Loucy (cell line): ENCODE data around the gene C3orf70.

Source experiments
- H2AFZ ChIP-seq: fragments of 200-600 bp; sonication (generic); 2 replicates; pipeline ENCODE4 v1.6.0; 2016; ENCODE audit warnings: antibody characterized with exemption, mild to moderate bottlenecking, low read length, moderate library complexity
- H3F3A ChIP-seq: fragments of 200-600 bp; 2 replicates; pipeline ENCODE4 v1.6.0; 2016; ENCODE audit warnings: antibody characterized with exemption, low read depth, mild to moderate bottlenecking
- H3K27me3 ChIP-seq: fragments of 200-600 bp; sonication (generic); 2 replicates; pipeline ENCODE4 v1.6.1; 2014; ENCODE audit warnings: low read length, mild to moderate bottlenecking; ENCODE audit not compliant: insufficient read depth, poor library complexity, severe bottlenecking
- H3K36me3 ChIP-seq: fragments of 200-600 bp; sonication (generic); 2 replicates; pipeline ENCODE4 v1.6.1; 2016; ENCODE audit warnings: low read length; ENCODE audit not compliant: insufficient read depth
- H3K4me1 ChIP-seq: fragments of 200-600 bp; sonication (generic); 2 replicates; pipeline ENCODE4 v1.5.1; 2014; ENCODE audit warnings: low read length, mild to moderate bottlenecking; ENCODE audit not compliant: insufficient read depth, poor library complexity, severe bottlenecking
- H3K4me2 ChIP-seq: fragments of 200-600 bp; sonication (generic); 2 replicates; pipeline ENCODE4 v1.6.0; 2014; ENCODE audit warnings: antibody characterized with exemption, low read length, low read depth, mild to moderate bottlenecking; ENCODE audit not compliant: poor library complexity, severe bottlenecking
- H3K4me3 ChIP-seq: fragments of 200-600 bp; sonication (generic); 2 replicates; pipeline ENCODE4 v1.5.1; 2014; ENCODE audit warnings: low read length, mild to moderate bottlenecking, mixed read lengths; ENCODE audit not compliant: poor library complexity, severe bottlenecking
- H3K79me2 ChIP-seq: fragments of 200-600 bp; sonication (generic); 2 replicates; pipeline ENCODE4 v1.6.1; 2014; ENCODE audit warnings: low read length; ENCODE audit not compliant: insufficient read depth
- H3K9ac ChIP-seq: fragments of 200-600 bp; sonication (generic); 2 replicates; pipeline ENCODE4 v1.6.0; 2014; ENCODE audit warnings: mild to moderate bottlenecking, low read depth, low read length, moderate library complexity; ENCODE audit not compliant: poor library complexity, severe bottlenecking
- H3K9me2 ChIP-seq: fragments of 200-600 bp; sonication (generic); replicated peaks from 2 replicates; pipeline ENCODE4 v1.6.1; 2016; ENCODE audit warnings: low read depth, low read length, mixed read lengths
- H3K9me3 ChIP-seq: fragments of 200-600 bp; sonication (generic); 2 replicates; pipeline ENCODE4 v1.6.1; 2014; ENCODE audit warnings: mild to moderate bottlenecking, antibody characterized with exemption, low read length, low read depth; ENCODE audit not compliant: insufficient read depth
- H4K20me1 ChIP-seq: fragments of 200-600 bp; sonication (generic); 2 replicates; pipeline ENCODE4 v1.6.0; 2014; ENCODE audit warnings: antibody characterized with exemption, low read length, mild to moderate bottlenecking; ENCODE audit not compliant: insufficient read depth, poor library complexity, severe bottlenecking
- EZH2phosphoT487 ChIP-seq: fragments of 200-600 bp; IDR thresholded peaks from 2 replicates; pipeline ENCODE4 v1.6.1; 2018; ENCODE audit warnings: antibody characterized with exemption, mild to moderate bottlenecking, moderate library complexity, borderline replicate concordance
- TF ChIP-seq, protein P1 (sequence below): fragments of 200-600 bp; sonication (generic); conservative IDR thresholded peaks from 2 replicates; pipeline ENCODE4 v1.5.1; 2014; ENCODE audit warnings: mild to moderate bottlenecking, antibody characterized with exemption, low read length

Gene C3orf70

DNA sequence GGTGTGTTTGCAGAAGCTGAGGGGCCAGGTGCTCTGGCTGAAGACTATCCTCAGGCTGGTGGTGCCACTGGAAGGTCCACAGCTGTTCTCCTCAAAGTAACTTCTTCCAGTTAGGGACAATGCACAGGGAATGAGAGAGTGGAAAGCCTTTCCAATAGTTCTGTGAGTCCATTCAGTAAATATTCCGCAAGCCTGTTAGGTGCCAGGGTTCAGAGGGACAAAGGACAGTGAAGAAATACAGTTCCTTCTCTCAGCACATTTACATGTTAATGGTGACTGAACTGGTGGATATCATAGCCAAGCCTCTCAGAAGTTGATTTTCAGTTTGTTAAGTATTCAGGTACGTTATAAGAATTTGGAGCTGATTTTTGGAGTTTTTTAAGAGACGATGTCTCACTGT, 122.5 kb downstream of the C3orf70 start:
- Histone ChIP-seq H3K4me1 (peaks cover 14% of the 10 kb centered on the region), H4K20me1 (no peaks in the 10 kb centered on the region), H3K9ac (no peak overlapping the region), H3K79me2 (no peaks in the 10 kb centered on the region), H3K9me3 (no peaks in the 10 kb centered on the region), H3F3A (peaks cover under 1% of the 10 kb centered on the region; the same call in 1 of the 2 replicates), H3K27me3 (no peaks in the 10 kb centered on the region), H2AFZ (no peak overlapping the region), H3K36me3 (peaks cover 6% of the 10 kb centered on the region; the same call in 1 of the 2 replicates), H3K4me2 (no peak overlapping the region), H3K4me3 (no peak overlapping the region), H3K9me2 (no peaks in the 10 kb centered on the region)
- no peak for TF ChIP-seq EZH2phosphoT487
- TF ChIP-seq, protein P1, sequence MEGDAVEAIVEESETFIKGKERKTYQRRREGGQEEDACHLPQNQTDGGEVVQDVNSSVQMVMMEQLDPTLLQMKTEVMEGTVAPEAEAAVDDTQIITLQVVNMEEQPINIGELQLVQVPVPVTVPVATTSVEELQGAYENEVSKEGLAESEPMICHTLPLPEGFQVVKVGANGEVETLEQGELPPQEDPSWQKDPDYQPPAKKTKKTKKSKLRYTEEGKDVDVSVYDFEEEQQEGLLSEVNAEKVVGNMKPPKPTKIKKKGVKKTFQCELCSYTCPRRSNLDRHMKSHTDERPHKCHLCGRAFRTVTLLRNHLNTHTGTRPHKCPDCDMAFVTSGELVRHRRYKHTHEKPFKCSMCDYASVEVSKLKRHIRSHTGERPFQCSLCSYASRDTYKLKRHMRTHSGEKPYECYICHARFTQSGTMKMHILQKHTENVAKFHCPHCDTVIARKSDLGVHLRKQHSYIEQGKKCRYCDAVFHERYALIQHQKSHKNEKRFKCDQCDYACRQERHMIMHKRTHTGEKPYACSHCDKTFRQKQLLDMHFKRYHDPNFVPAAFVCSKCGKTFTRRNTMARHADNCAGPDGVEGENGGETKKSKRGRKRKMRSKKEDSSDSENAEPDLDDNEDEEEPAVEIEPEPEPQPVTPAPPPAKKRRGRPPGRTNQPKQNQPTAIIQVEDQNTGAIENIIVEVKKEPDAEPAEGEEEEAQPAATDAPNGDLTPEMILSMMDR: no peak

DNA sequence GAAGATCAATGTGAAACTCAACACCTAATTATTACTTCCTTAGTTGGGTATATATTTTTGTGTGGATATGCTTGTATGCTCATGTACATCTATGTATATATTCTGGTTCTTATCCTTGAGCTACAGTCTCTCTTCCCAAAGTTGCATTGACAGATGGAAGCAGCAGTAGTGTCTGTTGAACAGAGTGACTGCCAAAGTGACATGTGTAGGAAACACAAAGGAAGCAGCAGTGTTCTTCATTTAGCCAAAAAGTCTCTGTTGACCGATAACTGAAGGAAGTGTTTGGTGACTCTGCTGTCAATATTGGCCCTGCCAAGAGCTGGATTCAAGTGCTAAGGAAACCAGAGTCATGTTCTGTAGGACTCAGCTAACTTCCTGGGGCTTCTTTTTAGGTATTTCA, 123.8 kb downstream of the C3orf70 start:
- Histone ChIP-seq H4K20me1 (no peaks in the 10 kb centered on the region), H3K4me2 (no peak overlapping the region), H3K9me2 (no peaks in the 10 kb centered on the region), H3F3A (peaks cover 7% of the 10 kb centered on the region), H3K27me3 (no peaks in the 10 kb centered on the region), H3K4me1 (peaks cover 27% of the 10 kb centered on the region), H3K9ac (no peak overlapping the region), H3K79me2 (no peaks in the 10 kb centered on the region), H3K9me3 (no peaks in the 10 kb centered on the region), H2AFZ (no peak overlapping the region), H3K4me3 (no peak overlapping the region), H3K36me3 (peaks cover 6% of the 10 kb centered on the region; the same call in 1 of the 2 replicates)
- TF ChIP-seq EZH2phosphoT487: no peak
- TF ChIP-seq, protein P1: no peak

DNA sequence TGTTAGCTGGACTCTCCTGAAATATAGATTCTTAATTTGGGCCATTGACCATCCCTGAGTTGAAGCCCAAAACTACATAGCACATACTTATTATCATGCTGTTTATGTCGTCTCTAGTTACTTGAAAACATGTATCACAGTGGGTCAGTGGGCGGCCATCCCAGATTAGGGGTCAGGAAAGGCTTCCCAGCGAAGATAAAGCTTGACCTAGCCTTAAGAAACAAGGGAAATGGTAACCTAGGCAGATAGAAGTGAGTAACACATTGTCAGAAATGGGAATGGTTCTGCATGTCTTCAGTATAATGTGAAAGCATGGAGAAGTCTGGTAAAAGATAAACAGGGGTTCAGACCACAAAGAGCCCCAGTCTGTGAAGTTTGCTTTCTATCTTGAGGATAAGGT, 124.7 kb downstream of the C3orf70 start:
- Histone ChIP-seq H3K27me3 (no peaks in the 10 kb centered on the region), H2AFZ (no peak overlapping the region), H3K4me1 (peaks cover 32% of the 10 kb centered on the region), H3K9me2 (no peaks in the 10 kb centered on the region), H3F3A (peaks cover 7% of the 10 kb centered on the region), H4K20me1 (no peaks in the 10 kb centered on the region), H3K9ac (no peak overlapping the region), H3K36me3 (peaks cover 6% of the 10 kb centered on the region; the same call in 1 of the 2 replicates), H3K9me3 (no peaks in the 10 kb centered on the region), H3K79me2 (no peaks in the 10 kb centered on the region), H3K4me2 (no peak overlapping the region), H3K4me3 (no peak overlapping the region)
- TF ChIP-seq, protein P1: no peak
- no peak for TF ChIP-seq EZH2phosphoT487
